Transverse colon (tissue), 4 donors: ENCODE data around the gene SH2D4B. TPM values are rescaled to one million over a fixed set of nuclear protein-coding genes. Genes with fewer than 3 reads are reported as not detected.

Experiments used
- DNase-seq: peaks from one replicate; pipeline ENCODE4 v3.0.0-alpha.2; 2019
- H3K27ac ChIP-seq, 4 donors: fragments of 200-600 bp; sonication (generic); 2 replicates each; pipeline ENCODE4 v1.5.1; 2016 to 2018; ENCODE audit warnings: inconsistent platforms in 4 of 4
- H3K27me3 ChIP-seq: fragments of 200-600 bp; sonication (generic); 2 replicates; pipeline ENCODE4 v1.5.1; 2017; ENCODE audit warnings: inconsistent platforms
- H3K36me3 ChIP-seq, 4 donors: fragments of 200-600 bp; sonication (generic); 2 replicates each; pipeline ENCODE4 v1.5.1; 2017 to 2019; ENCODE audit warnings: inconsistent platforms in 4 of 4
- H3K4me1 ChIP-seq, 4 donors: fragments of 200-600 bp; sonication (generic); 2 replicates each; pipeline ENCODE4 v1.5.1; 2017 to 2020; ENCODE audit warnings: inconsistent platforms in 4 of 4
- H3K4me3 ChIP-seq, 4 donors: fragments of 200-600 bp; sonication (generic); 1 replicate in 1 of 4; 2 replicates in 3 of 4; pipeline versions ENCODE4 v1.5.1 to v1.6.1; 2017 to 2019; ENCODE audit warnings: inconsistent platforms in 4 of 4
- H3K9me3 ChIP-seq, 2 donors: fragments of 200-600 bp; sonication (generic); 2 replicates each; pipeline ENCODE4 v1.5.1; 2017 to 2019; ENCODE audit warnings: inconsistent platforms in 2 of 2
- EP300 ChIP-seq: sonication (generic); formaldehyde crosslinking; IDR thresholded peaks from one replicate; pipeline ENCODE4 v1.6.1; 2017; ENCODE audit warnings: antibody characterized with exemption, low read depth
- POLR2A ChIP-seq: fragments of 450-650 bp; IDR thresholded peaks from one replicate; pipeline ENCODE4 v1.6.1; 2016; ENCODE audit warnings: antibody characterized with exemption, mild to moderate bottlenecking, moderate library complexity
- POLR2AphosphoS5 ChIP-seq, 3 donors: sonication (generic); formaldehyde crosslinking; IDR thresholded peaks; one replicate each; pipeline ENCODE4 v1.6.1; 2016; ENCODE audit warnings: antibody characterized with exemption in 3 of 3
- WGBS, 2 donors: methylation state at CpG; one replicate each; pipeline ENCODE4 v1.1.5; 2018; ENCODE audit warnings: low coverage in 1 of 2; 5-methylcytosine and 5-hydroxymethylcytosine counted together
- in situ Hi-C, 4 donors: fragments of 200-750 bp; cut with MboI; loops; one replicate each; pipeline versions ENCODE4 v1.15.0 to v1.15.1; 2017; ENCODE audit warnings: low sequenced_read_pairs in 3 of 4, low pct_ligation_motif_present in 1 of 4, low pct_unique_long_range_greater_than_20kb in 1 of 4
- intact Hi-C: fragments of 100-400 bp; cut with DNase I; formaldehyde crosslinking; loops from one replicate; pipeline ENCODE4 v1.15.1; 2023; ENCODE audit warnings: low total_unique reads
- total RNA-seq, 4 donors: library from RNA; depleted of rRNA; stranded (reverse); fragments of >200 nt; gene quantifications; one replicate each; pipeline ENCODE4 v1.1.0, GENCODE V29; 2016
- TF ChIP-seq, protein P1 (sequence below), 5 experiments: fragments of 200-600 bp in 3 of 5; fragments of 450-650 bp in 2 of 5; sonication (generic) in 3 of 5; IDR thresholded peaks; 1 replicate in 2 of 5; 2 replicates in 3 of 5; pipeline ENCODE4 v1.5.1; 2016 to 2017; ENCODE audit warnings: antibody characterized with exemption in 5 of 5, inconsistent platforms in 3 of 5, mild to moderate bottlenecking in 2 of 5, moderate library complexity in 1 of 5

SH2D4B gene
- total RNA-seq, 4 donors from 2014 or later, result 0.32 TPM; not detected in 3

DNA sequence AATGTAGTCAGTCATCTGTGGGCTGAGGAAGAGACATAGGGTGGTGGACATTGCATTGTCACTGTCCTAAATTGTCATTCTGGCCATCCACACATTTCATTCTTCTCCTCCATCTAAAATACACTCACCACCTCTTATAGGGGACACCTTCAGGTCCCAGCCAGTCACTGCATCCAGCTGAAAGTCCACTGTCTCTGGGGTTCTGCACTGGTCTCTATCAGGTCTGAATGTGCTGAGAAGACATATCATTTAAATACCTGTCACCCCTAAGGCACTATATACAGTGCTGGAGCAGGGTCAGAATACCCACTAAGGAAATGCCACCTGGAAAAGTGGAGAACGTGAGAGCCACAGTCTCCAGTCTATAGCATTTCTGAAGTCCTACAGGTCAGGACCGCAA lies 29.6 kb downstream of the SH2D4B start:
- intact Hi-C loops, result no loop called here
- no peaks in the 10 kb centered on the region for H3K27me3 ChIP-seq
- WGBS, 2 donors, result 78 to 100% methylated on average over 2 of the region's 2 CpGs
- H3K4me3 ChIP-seq, result no peak overlapping the region
- TF ChIP-seq, protein P1, sequence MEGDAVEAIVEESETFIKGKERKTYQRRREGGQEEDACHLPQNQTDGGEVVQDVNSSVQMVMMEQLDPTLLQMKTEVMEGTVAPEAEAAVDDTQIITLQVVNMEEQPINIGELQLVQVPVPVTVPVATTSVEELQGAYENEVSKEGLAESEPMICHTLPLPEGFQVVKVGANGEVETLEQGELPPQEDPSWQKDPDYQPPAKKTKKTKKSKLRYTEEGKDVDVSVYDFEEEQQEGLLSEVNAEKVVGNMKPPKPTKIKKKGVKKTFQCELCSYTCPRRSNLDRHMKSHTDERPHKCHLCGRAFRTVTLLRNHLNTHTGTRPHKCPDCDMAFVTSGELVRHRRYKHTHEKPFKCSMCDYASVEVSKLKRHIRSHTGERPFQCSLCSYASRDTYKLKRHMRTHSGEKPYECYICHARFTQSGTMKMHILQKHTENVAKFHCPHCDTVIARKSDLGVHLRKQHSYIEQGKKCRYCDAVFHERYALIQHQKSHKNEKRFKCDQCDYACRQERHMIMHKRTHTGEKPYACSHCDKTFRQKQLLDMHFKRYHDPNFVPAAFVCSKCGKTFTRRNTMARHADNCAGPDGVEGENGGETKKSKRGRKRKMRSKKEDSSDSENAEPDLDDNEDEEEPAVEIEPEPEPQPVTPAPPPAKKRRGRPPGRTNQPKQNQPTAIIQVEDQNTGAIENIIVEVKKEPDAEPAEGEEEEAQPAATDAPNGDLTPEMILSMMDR (IDR thresholded peaks at IDR 0.05), result no peak
- no peak for TF ChIP-seq EP300
- H3K4me1 ChIP-seq, result no peaks in the 10 kb centered on the region
- in situ Hi-C loops, result no loop called here
- DNase-seq, result no peak
- no peak overlapping the region for H3K27ac ChIP-seq
- no peaks in the 10 kb centered on the region for H3K36me3 ChIP-seq
- no peaks in the 10 kb centered on the region for H3K9me3 ChIP-seq

GRCh38 chr10:80569131-80569895 lies 31.6 kb downstream of the SH2D4B start:
- H3K9me3 ChIP-seq, result no peaks in the 10 kb centered on the region
- 84 to 89% methylated on average over 11 to 15 of the region's 15 CpGs for WGBS, 2 donors
- in situ Hi-C loops, result no loop called here
- TF ChIP-seq EP300, result no peak
- no peak for TF ChIP-seq POLR2AphosphoS5 (IDR thresholded peaks at IDR 0.05)
- no peak for TF ChIP-seq POLR2A
- TF ChIP-seq, protein P1 (IDR thresholded peaks at IDR 0.05), result no peak
- H3K27me3 ChIP-seq, result no peaks in the 10 kb centered on the region
- H3K27ac ChIP-seq, result no peak overlapping the region
- H3K4me1 ChIP-seq, result no peaks in the 10 kb centered on the region
- no peaks in the 10 kb centered on the region for H3K36me3 ChIP-seq
- H3K4me3 ChIP-seq, result no peak overlapping the region
- intact Hi-C loops, result no loop called here
- no peak for DNase-seq

DNA sequence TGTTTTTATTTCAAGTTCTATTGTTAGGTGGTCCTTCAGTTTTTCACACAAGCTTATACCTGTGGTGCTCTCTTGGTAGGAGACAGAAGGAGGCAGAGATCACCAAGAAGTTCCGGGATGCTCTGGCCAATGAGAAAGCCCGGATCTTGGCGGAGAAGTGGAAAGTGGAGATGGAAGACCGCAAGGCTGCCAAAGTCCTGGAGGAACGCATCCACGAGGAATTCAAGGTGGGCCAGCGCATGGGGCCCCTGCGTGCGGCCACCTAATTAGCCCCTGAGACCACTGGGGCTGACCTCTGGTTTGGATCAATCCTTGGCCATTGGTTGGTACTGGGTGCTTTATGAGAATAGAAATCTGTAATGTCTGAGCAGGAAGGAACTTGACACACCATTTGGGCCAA lies 33.6 kb downstream of the SH2D4B start:
- WGBS, 2 donors, result 96 to 100% methylated on average over 1 to 9 of the region's 9 CpGs
- TF ChIP-seq POLR2A, result no peak
- TF ChIP-seq, protein P1 (IDR thresholded peaks at IDR 0.05), result no peak
- TF ChIP-seq POLR2AphosphoS5 (IDR thresholded peaks at IDR 0.05), result no peak
- no peak for TF ChIP-seq EP300
- Histone ChIP-seq H3K36me3 (no peaks in the 10 kb centered on the region), H3K27me3 (no peaks in the 10 kb centered on the region), H3K4me1 (no peaks in the 10 kb centered on the region), H3K9me3 (no peaks in the 10 kb centered on the region), H3K27ac (no peak overlapping the region), H3K4me3 (no peak overlapping the region)
- in situ Hi-C loops, result no loop called here
- intact Hi-C loops, result no loop called here
- DNase-seq, result no peak

DNA sequence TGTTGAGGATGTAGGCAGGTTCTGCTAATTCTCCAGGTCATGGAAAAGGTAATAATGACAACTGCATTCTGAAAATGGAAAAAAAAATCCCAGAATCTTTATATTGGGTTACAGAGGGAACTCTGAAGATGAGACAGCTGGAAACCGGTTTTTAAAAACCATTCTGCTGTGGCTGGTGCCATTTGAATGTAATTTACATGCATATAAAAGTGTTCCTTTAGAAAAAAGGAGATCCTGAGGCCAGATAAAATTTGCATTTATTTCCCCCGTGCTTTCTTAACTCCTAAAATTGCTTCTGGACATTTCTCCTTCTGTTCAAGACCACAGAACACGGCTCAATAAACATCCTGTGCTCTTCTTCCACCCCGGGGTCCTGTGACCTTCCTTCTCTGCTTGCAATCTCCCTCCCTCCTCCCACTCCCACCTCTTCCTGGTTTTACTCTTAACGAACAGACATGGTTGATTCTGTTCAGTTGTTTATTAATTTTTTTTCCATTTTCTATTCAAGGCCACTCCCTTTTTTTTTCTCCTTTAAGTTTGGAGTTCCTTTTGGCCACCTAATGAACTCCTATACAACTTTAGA lies 41.6 kb downstream of the SH2D4B start:
- 37 to 52% methylated on average over 5 of the region's 5 CpGs for WGBS, 2 donors
- Histone ChIP-seq H3K4me3 (no peak overlapping the region), H3K27ac (no peak overlapping the region), H3K4me1 (peaks cover 0 to 12% (median 4%) of the 10 kb centered on the region in 4 donors), H3K9me3 (no peaks in the 10 kb centered on the region), H3K27me3 (no peaks in the 10 kb centered on the region), H3K36me3 (no peaks in the 10 kb centered on the region)
- intact Hi-C loops, result no loop called here
- DNase-seq, result no peak
- TF ChIP-seq POLR2AphosphoS5 (IDR thresholded peaks at IDR 0.05) (no peak), POLR2A (no peak), EP300 (no peak)
- TF ChIP-seq, protein P1 (IDR thresholded peaks at IDR 0.05), result no peak
- in situ Hi-C loops, result no loop called here
